GM19035 (cell line): ENCODE measurements around the gene ZNF554.
"Not testable (repeated sequence)": the region's sequence is repeated elsewhere in the genome, so short reads cannot be mapped to it uniquely, and the experiment has no call there.

ENCODE experiments used
- ATAC-seq: cut with Tn5 transposase; IDR thresholded peaks from one replicate; pipeline ENCODE4 v1.9.1; 2021; ENCODE audit not compliant: unreplicated experiment

ZNF554 gene

DNA sequence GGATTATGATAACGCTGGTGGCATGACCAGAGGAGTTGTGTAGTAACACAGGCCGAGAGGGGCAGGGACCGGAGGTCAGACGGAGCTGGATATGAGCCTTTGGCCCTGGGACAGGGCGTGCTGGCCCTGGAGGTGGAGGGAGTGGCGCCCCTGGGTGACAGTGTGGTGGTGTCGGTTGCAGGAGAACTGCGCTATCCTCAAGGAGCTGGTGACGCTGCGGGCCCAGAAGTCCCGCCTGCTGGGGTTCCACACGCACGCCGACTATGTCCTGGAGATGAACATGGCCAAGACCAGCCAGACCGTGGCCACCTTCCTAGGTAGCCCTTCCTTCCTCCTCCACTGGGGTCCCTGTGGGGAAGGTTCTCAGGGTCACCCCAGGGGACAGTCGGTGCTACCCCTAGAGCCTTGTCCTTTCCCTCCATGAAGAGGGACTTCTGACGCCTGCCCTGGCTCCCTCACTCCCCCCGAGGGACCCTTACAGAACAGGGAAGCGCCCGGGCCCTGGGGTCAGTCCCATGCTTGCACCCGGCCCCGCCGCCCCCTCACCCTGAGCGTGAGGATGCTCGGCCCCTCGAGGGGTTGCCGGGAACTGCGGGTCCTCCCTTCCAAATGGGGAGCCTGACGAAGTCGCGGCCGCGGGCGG is 12.8 kb upstream of the ZNF554 start:
- no peak for ATAC-seq

DNA sequence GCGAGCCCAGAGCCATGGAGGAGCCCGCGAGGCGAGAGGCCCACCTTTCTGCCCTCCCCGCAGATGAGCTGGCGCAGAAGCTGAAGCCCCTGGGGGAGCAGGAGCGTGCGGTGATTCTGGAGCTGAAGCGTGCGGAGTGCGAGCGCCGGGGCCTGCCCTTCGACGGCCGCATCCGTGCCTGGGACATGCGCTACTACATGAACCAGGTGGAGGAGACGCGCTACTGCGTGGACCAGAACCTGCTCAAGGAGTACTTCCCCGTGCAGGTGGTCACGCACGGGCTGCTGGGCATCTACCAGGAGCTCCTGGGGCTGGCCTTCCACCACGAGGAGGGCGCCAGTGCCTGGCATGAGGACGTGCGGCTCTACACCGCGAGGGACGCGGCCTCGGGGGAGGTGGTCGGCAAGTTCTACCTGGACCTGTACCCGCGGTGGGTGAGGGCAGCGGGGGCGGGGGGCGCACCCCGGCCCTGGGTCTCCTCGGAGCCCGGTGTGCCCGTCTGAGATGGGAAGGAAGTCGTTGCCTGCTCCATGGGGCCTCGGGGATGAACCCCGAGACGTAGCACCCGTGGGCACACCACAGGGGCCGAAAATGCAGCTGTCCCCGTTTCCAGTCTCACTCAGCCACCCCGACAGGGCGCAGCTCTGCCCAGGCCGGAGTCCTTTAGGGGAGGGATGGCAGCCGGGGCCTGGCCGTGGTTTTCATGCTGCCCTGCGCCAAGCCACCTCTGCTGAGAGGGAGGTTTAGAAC is 12.1 kb upstream of the ZNF554 start:
- no peak for ATAC-seq

DNA sequence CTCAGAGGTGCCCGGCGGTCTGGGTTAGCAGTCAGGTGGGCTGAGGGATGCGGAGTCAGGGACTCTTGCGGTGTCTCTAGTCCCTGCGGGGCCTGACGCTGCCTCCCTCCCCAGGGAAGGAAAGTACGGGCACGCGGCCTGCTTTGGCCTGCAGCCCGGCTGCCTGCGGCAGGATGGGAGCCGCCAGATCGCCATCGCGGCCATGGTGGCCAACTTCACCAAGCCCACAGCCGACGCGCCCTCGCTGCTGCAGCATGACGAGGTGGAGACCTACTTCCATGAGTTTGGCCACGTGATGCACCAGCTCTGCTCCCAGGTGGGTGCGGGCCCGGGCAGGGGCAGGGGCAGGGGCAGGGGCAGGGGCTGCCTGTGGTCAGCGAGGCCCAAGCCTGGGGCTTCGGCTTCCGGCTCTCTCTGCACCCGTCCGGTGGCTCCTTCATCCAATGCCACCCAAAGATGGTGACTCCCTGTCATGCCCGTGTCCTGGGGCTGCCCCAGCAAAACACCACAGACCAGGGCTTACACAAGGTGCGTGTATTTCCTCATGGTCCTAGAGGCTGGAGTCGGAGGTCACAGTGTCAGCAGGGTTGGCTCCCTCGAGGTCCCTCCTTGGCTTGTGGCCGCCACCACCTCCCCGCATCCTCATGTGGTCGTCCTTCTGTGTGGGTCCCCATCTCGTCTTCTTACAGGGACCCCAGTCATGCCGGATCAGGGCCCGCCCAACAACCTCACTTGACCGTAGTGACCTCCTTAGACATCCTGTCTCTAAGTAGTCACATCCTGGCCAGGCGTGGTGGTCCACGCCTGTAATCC is 11.3 kb upstream of the ZNF554 start:
- ATAC-seq = no peak

DNA sequence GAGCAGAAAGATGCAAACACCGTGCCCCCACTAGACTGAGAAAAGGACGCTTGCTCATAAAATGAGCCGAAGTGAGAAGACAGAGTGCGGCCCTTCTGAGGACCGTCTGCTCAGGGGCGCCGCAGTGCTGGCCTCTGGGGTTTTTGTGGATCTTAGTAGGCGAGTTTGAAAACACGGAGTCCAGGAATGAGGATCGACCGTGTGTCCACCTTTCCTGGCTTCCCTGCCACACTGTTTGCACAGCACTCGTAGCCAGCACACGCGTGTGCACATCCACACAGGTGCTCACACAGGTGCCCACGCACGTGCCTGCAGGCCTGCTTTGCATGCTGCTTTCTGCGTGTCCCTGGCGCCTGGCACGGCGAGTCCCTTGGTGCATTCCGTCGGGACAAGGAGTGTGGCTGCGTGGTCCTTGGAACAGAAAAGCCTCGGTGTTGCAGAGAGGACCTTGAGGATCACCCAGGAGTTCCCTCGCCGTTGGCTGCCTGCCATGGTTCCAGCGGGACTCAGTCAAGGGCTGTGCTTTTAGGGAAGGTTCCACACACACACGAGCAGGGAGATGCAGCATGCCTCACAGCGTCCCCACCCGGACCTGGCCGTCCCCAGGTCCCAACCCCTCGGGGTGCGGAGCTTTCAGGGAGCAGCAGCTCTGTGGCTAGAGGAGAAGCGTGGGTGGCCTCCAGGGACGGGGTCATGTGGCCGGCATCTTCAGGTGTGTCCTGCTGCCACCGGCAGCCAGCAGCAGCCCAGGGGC is 10.1 kb upstream of the ZNF554 start:
- no peak for ATAC-seq

DNA sequence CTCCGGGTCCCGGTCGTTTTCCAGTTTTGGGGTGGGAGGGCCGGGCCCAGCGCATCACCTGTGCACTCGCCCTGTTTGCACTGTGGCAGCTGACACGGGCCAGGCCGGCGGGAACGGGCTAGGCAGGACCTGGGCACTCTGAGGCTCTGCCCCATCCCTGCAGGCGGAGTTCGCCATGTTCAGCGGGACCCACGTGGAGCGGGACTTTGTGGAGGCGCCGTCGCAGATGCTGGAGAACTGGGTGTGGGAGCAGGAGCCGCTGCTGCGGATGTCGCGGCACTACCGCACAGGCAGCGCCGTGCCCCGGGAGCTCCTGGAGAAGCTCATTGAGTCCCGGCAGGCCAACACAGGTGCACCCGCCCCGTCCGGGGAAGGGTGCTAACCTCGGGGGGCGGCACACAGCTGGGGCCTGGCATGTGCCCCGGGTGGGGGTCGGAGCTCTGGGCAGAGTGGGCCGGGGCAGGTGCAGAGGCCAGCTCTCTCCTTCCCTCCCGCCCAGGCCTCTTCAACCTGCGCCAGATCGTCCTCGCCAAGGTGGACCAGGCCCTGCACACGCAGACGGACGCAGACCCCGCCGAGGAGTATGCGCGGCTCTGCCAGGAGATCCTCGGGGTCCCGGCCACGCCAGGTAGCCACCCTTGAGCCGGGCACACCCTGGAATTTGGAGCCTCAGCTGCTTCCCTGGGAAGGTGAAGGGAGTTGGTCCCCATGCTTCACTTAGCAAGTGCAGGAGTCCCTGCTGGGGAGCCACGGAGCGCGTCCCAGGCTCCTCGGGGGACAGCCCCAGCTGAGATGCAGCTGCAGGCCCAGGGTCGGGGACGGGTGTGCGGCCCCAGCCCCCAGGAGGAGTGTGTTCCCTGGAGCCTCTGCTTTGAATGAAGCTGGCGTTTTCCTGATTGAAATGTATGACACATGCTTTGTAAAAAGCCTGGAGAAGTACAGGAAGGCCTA is 9.3 kb upstream of the ZNF554 start:
- ATAC-seq = no peak

DNA sequence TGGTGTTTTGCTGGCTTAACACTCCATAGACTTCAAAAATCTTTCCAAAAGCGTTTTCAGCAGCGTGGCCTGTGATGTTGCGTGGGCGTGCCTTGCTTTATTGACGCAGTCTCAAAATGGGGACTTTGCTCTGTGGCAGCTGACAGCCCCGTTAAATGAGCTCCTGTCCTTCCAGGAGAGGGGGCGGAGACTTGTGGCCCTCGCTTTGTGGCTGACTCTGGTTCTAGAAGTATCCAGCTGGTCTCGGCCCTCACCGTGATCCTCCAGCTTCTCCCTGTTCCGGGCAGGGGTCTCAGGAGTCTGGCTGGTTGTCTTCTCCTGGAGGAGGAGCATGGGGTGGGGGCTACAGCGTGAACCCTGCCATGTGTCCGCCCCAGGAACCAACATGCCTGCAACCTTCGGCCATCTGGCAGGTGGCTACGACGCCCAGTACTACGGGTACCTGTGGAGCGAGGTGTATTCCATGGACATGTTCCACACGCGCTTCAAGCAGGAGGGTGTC is 8.4 kb upstream of the ZNF554 start:
- ATAC-seq = no peak

DNA sequence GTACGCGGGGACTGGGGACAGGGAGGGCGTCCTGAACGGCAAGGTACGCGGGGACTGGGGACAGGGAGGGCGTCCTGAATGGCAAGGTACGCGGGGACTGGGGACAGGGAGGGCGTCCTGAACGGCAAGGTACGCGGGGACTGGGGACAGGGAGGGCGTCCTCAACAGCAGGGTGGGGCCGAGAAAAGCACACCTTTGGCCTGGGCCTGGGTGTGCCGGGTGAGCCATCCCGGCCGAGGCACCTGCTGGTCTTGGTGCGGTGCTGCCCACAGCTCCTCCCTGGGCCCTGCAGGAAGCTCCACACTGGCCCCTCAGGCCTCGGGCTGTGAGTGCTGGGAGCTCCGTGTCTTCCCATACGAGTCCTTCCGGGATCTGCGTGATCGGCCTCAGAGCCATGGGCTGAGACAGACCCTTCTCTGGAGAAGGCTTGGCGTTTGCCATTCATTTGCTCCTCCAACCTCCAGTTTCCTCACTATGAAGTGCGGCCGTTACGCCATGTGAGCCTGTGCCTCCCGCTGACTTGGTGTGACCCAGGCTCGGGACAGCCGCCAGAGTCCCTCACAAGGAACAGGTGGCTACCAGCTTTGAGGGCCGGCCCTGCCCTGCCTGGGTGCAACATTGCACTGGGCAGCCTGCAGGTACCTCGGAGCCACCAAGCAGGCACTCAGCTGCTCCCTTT is 7.8 kb upstream of the ZNF554 start:
- no peak for ATAC-seq

DNA sequence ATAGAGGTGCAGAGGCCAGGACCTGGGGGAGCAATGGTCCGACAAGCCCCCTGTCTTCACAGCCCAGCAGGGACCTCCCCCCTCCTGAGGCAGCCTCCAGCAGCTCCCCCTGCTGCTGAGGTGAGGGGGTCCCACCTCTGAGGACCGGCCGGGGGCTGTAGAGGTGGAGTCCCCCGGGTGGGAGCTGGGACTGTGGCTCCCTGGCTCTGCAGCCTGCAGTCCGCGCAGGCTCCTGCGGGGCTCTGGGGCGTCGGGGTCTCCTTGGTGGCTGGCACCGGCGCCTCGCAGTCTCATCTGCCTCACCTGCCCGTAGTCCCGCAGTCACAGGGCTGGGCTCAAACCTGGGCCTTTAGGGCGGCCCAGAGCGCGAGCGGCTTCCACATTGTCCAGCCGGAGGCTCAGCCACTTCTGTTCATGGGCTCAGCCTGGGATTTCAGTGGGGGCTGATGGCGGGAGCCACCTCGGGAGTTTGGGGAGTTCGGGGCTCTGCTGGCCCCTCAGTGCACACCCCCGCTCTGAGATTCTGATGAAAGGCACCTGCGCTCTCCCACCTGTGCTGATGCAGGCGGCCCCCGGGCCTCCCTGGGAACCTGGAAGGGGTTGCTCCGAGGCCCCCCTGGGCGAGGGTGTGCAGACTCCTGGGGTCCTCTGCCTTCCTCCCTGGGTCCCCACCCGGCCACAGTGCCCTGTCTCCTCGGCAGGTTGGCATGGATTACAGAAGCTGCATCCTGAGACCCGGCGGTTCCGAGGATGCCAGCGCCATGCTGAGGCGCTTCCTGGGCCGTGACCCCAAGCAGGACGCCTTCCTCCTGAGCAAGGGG is 7.0 kb upstream of the ZNF554 start:
- ATAC-seq = no peak

DNA sequence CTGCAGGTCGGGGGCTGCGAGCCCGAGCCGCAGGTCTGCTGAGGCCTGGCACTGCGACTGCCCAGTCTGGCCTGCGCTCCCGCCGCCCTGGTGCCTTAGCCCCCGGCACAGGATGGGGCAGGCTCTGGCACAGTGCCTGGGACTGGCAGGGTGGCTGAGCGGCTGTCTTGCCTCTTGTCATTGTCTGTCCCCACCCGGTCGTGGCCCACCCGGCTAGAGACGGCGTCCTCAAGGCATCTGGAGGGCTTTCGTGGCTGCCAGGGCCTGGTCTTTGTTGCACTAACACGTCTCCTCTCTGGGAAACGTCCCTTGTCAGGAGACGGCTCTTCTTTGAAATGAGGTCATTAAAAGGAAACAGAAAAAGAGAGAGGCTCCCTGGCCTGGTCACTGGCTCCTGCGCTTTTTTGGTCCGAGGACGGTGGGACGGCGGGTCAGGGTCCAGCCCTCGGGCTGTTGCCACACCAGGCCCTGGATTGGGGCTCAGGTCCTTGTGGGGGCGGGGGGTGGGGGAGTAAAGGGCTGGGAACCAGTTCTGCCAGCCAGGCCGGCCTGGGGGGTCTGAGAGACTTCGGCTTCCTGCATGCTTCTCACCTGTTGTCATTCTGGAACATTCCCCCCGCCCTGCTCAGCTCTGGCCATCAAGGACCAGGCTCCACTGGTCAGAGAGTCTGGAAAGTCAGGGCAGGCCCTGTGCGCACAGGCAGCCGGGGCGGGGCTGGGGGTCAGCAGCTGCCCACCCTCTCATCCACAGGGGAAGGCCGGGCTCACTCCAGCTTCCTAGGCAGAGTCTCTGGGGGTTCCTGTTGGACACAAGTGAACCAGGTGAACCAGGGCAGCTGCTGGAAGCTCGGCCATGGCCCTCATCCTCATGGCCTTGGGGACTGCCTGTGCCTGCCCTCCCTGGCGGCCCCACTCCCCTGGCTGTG is 6.2 kb upstream of the ZNF554 start:
- no peak for ATAC-seq

DNA sequence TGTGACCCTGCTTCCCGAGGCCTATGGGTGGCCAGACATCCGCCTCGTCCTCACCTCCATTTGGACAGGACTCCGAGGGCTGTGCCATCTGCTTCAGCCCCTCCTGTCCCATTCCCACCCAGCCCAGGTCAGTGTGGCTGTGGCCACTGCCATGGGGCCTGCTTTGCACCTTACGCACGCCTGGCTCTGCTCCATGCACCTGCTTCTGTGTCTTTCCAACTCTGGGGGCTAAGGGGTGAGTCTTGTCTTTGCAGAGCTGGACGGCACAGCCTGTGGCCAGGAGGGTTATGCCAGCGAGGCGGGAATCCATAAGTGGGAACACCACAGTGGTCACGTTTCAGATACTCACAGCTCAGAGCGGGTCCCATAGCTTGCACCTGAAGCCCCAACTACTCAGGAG is 5.2 kb upstream of the ZNF554 start:
- no peak for ATAC-seq

DNA sequence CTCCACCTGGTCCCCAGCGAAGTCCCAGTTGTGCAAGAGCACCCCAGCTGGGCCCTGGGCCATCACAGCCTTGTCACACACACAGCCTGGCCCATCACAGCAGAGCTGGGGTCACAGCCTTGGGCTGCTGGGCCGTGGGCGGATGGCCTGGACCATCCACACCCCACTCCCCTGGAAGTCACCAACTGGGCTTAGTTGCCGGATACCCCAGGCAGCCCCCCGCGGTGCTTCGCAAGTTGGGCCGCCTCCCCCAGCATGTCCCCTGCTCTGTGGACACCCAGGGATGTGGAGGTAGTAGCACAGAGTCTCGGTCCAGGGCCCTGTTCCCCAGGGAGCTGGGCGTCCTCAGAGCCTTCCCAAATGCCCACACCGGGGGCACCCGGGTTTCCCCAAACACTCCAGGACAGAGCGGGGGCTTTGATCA is 4.5 kb upstream of the ZNF554 start:
- no peak for ATAC-seq

DNA sequence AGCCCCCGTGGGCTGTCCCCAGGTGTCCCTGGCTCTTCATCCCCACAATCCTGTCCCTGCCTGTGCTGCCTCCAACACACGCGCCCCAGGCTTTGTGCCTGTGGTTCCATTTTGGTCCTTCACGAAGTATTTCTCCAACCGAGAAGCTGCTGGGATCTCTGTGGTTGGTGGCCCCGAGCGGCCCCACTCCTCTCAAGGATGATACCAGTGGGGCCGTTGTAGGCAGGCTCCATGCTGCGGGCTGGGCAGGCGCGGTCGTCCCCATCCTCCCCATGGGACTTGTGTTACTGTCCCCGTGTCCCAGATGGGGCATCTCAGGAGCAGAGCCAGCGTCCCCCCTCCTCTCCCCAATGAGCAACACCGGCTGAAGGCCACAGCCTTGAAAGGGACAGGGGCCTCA is 3.7 kb upstream of the ZNF554 start:
- no peak for ATAC-seq

DNA sequence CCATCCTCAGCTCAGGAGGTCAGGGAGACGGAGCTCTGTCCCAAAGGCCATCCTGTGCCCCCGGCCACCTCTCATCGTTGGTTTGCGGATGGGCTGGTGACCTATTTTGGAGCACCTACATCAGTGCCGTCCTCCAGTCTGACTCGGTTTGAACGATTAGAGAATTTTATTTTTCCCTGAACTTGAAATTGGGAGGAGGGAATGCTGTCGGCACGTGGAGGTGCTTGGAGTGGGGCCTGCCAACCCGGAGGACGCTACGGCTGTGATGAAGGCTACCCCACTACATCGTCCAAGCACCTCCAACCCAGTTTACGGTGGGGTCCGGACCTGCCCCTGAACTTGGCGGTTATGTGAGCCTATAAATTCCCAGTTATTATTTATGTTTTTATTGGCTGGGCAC is 3.0 kb upstream of the ZNF554 start:
- ATAC-seq = no peak

DNA sequence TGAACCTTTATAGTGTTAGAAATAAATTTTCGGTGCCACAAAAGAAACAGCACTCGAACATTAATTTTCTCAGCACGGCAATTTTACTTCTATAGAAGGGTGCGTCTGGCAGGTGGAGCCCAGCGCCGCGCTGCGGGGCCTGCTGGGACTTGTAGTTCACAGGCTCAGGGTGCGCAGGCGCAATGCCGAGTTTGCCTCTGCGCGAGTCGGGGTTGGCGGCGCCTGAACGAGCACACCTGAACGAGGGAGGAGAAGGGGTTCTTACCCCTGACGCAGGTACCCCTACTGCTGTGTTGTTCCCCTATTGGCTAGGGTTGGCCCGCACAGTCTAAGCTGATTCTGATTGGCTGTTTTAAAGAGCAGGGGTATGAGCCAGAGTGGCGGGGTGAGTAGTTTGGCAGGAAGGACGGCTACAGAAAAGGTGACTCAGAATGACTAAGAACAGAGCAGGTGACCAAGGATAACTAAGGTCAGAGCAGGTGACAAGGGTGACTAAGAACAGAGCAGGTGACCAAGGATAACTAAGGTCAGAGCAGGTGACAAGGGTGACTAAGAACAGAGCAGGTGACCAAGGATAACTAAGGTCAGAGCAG is 2.3 kb upstream of the ZNF554 start:
- ATAC-seq = not testable (repeated sequence)

DNA sequence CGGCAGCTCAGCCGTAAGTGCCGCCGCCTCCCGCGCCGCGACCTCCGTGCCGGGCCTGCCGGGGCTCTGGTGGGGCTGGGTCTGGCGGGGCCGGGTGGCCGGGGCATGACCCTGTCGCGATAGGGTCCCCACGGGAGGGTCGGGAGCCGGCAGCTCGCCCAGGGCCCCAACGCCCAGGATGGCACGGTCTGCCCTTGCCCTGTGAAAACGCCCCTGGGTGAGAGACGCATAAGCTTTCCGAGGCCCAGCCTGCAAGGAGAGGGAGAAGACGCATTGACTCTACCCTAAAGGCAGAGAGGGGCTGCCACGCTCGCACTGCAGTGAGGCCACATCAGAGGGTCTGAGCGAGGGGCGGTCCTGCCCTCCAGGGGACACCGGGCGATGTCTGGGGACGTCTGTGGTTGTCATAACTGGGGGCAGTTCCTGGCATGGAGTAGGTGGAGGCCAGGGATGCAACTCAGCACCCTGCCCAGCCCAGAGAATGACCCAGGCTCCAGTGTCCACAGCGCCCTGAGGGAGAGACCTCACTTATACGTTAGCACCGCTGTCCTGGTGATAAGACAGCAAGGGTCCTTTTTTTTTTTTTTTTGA is 539 bp downstream of the ZNF554 start:
- peak; percentile 26 for ATAC-seq

DNA sequence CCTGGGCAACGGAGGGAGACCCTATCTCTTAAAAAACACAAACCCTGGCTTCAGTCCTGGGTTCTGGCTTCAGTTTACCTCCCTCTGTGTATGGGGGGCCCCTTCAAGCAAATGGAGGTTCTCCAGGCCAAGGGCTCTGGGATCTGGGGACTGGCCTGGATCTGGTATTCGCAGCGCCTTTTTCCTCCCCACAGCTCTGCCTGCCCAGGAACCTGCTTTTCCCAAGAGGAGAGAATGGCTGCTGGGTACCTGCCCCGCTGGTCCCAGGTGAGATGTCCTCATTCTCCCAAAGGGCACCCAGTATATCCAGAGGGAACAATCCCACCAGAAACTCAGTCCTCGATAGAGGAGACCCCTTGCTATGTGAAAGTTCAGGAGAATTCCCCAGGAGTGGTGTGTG is 3.2 kb downstream of the ZNF554 start:
- no peak for ATAC-seq

DNA sequence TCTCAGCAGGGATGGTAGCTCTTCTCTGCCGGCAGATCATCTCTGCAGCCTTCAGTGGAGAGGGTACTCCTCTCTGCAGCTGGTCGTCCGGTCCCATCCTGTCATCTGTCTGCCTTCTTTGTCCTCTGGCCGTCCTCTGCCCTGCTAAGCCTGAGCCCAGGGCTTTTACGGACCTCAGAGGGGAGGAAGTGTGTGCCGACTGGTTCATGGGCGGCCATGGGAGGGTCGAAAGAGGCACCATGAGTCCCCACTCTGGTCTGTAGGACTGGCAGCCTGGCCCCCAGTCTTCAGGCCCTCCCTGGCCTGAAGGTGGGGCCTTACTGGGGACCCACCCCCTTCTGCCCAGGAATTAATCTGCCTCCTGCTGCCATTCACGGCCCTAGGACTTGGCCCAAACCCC is 4.0 kb downstream of the ZNF554 start:
- ATAC-seq = no peak
